Measurements from ENCODE around the gene NEK9.
"Not testable (repeated sequence)": the region's sequence is repeated elsewhere in the genome, so short reads cannot be mapped to it uniquely, and the experiment has no call there.

The NEK9 gene

GRCh38 chr14:75141967-75142366 is 15.1 kb upstream of the NEK9 start:
- Histone ChIP-seq H3K9me3 (ENCODE audit: control insufficient read depth, insufficient read depth, low read length) (no peaks in the 10 kb centered on the region), H3K4me3 (ENCODE audit: low read depth, low read length) (no peak overlapping the region), H3K9ac (ENCODE audit: low read depth, low read length) (no peak overlapping the region), H3K4me1 (ENCODE audit: control insufficient read depth, insufficient read depth, low read length) (no peaks in the 10 kb centered on the region), H3K36me3 (ENCODE audit: control insufficient read depth, insufficient read depth, low read length) (peaks cover 2% of the 10 kb centered on the region), H3K27me3 (ENCODE audit: control insufficient read depth, insufficient read depth, low read length) (no peaks in the 10 kb centered on the region)

DNA sequence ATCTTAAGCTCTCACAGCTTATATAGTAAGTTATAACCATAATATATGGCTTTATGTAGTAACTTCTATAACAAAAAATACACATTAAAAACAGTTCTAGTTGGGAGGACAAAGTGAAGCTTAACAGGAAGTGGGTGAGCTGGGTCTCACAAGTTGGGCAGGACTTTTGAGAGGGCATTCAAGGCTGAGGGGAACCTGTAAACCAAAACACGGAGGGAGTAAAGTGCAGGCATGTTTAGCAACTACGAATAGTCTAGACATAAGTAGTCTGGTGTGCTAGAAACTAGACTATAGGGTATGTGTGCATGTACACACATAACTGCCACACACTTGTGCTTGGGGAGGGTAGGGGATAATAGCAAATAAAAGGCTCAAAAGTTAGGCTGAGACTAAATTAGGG is 14.2 kb upstream of the NEK9 start:
- H3K9me3 ChIP-seq (ENCODE audit: control insufficient read depth, insufficient read depth, low read length): no peaks in the 10 kb centered on the region
- no peak overlapping the region for H3K4me3 ChIP-seq (ENCODE audit: low read depth, low read length)
- no peaks in the 10 kb centered on the region for H3K27me3 ChIP-seq (ENCODE audit: control insufficient read depth, insufficient read depth, low read length)
- H3K4me1 ChIP-seq (ENCODE audit: control insufficient read depth, insufficient read depth, low read length): no peaks in the 10 kb centered on the region
- H3K9ac ChIP-seq (ENCODE audit: low read depth, low read length): no peak overlapping the region
- peaks cover 2% of the 10 kb centered on the region for H3K36me3 ChIP-seq (ENCODE audit: control insufficient read depth, insufficient read depth, low read length)

DNA sequence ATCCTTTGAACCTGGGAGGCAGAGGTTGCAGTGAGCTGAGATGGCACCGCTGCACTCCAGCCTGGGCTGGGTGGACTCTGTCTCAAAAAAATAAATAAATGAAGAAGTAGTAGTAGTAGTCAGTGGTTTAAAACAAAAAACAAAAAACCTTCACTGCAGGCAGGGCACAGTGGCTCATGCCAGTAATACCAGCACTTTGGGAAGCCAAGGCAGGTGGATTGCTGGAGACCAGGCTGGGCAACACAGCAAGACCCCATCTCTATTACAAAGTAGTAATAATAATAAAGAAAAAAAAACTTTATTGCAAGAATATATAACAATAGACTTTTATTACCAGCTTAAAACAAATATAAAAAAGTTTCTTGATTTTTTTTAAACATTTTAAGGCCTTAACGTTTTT is 13.8 kb upstream of the NEK9 start:
- Histone ChIP-seq H3K36me3 (ENCODE audit: control insufficient read depth, insufficient read depth, low read length) (peaks cover 3% of the 10 kb centered on the region), H3K27me3 (ENCODE audit: control insufficient read depth, insufficient read depth, low read length) (no peaks in the 10 kb centered on the region), H3K9ac (ENCODE audit: low read depth, low read length) (no peak overlapping the region), H3K9me3 (ENCODE audit: control insufficient read depth, insufficient read depth, low read length) (no peaks in the 10 kb centered on the region), H3K4me3 (ENCODE audit: low read depth, low read length) (no peak overlapping the region), H3K4me1 (ENCODE audit: control insufficient read depth, insufficient read depth, low read length) (no peaks in the 10 kb centered on the region)

GRCh38 chr14:75139185-75139584 is 12.3 kb upstream of the NEK9 start:
- Histone ChIP-seq H3K36me3 (ENCODE audit: control insufficient read depth, insufficient read depth, low read length) (peaks cover 8% of the 10 kb centered on the region), H3K9me3 (ENCODE audit: control insufficient read depth, insufficient read depth, low read length) (no peaks in the 10 kb centered on the region), H3K27me3 (ENCODE audit: control insufficient read depth, insufficient read depth, low read length) (no peaks in the 10 kb centered on the region), H3K4me1 (ENCODE audit: control insufficient read depth, insufficient read depth, low read length) (no peaks in the 10 kb centered on the region), H3K9ac (ENCODE audit: low read depth, low read length) (no peak overlapping the region), H3K4me3 (ENCODE audit: low read depth, low read length) (no peak overlapping the region)

DNA sequence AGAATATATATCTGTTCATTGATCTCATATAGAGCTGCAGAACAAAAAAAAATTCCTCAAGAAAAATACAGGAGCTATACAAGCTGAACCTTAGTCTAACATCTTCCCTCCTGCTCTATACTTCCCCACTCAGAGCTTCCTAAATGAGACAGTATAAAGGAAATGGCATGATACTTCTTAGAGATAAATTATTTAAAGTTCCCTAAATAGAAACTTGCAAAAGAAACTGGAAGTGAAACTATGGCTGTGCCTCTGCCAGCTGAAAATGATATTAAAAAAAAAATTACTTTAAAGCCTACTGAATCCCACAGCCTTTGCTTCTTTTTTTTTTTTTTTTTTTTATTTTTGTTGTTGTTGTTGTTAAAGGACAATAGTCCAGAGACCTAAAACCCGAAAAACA is 11.6 kb upstream of the NEK9 start:
- Histone ChIP-seq H3K36me3 (ENCODE audit: control insufficient read depth, insufficient read depth, low read length) (peaks cover 12% of the 10 kb centered on the region), H3K27me3 (ENCODE audit: control insufficient read depth, insufficient read depth, low read length) (no peaks in the 10 kb centered on the region), H3K4me1 (ENCODE audit: control insufficient read depth, insufficient read depth, low read length) (no peaks in the 10 kb centered on the region), H3K9ac (ENCODE audit: low read depth, low read length) (no peak overlapping the region), H3K9me3 (ENCODE audit: control insufficient read depth, insufficient read depth, low read length) (no peaks in the 10 kb centered on the region), H3K4me3 (ENCODE audit: low read depth, low read length) (no peak overlapping the region)

DNA sequence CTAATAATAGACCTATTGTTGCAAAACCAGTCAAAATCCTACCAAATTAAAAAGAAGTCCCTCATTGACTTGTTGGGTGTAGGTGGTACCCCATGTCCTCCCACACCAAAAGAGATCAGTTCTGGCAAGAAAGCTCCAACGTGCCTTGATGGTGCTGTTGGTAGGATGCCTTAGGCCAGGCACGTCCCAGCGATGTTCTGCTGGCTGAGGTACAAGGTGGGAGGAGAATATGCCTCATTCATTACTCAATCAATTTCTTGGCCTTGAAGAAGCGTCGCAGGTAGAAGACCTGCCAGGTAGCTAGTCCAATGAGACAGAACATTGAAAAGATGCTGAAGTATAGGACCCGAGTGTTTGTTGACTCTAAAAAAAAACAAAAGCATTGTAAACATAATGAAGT is 7.8 kb upstream of the NEK9 start:
- Histone ChIP-seq H3K9ac (ENCODE audit: low read depth, low read length) (no peak overlapping the region), H3K9me3 (ENCODE audit: control insufficient read depth, insufficient read depth, low read length) (no peaks in the 10 kb centered on the region), H3K36me3 (ENCODE audit: control insufficient read depth, insufficient read depth, low read length) (peaks cover 12% of the 10 kb centered on the region), H3K4me3 (ENCODE audit: low read depth, low read length) (no peak overlapping the region), H3K27me3 (ENCODE audit: control insufficient read depth, insufficient read depth, low read length) (no peaks in the 10 kb centered on the region), H3K4me1 (ENCODE audit: control insufficient read depth, insufficient read depth, low read length) (no peaks in the 10 kb centered on the region)

- H3K36me3 ChIP-seq (ENCODE audit: control insufficient read depth, insufficient read depth, low read length): peaks cover 12% of the 10 kb centered on the region
- no peak overlapping the region for H3K9ac ChIP-seq (ENCODE audit: low read depth, low read length)
- no peaks in the 10 kb centered on the region for H3K4me1 ChIP-seq (ENCODE audit: control insufficient read depth, insufficient read depth, low read length)
- no peaks in the 10 kb centered on the region for H3K27me3 ChIP-seq (ENCODE audit: control insufficient read depth, insufficient read depth, low read length)
- H3K9me3 ChIP-seq (ENCODE audit: control insufficient read depth, insufficient read depth, low read length): no peaks in the 10 kb centered on the region
- H3K4me3 ChIP-seq (ENCODE audit: low read depth, low read length): no peak overlapping the region
These were observed 6.7 kb upstream of the NEK9 start for GRCh38 chr14:75133597-75133996.

DNA sequence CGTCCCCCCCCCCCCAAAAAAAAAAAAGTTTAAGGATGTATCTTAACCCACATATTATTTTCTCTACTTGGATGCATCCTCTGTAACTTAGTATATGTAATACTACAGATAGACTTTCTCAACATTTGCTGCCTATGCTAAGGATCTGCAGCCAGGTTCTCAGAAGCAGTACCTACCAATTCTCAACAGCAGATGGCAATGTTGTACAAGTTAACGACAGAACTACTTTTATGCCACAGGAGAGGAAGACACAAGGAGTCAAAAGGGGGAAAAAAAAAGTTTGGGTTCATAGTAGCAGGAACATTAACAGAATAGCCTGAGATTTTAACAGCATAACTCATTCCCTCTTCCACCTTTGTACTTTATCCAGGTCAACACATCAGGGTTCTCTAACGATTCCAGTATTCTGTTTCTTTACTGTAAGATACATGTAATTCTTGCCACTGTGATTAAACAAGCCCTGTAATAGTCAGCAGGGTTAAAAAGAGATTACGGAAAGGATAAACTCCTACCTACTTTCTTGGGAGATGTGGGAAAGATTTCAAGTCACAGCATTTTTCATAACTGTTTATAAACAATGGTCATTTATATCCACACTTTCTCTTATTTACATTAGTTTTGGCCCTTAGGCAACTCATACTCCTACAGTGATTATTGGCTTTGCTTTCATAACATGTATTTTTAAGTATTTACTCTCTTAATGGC is 5.7 kb upstream of the NEK9 start:
- Histone ChIP-seq H3K9me3 (ENCODE audit: control insufficient read depth, insufficient read depth, low read length) (no peaks in the 10 kb centered on the region), H3K4me3 (ENCODE audit: low read depth, low read length) (no peak overlapping the region), H3K4me1 (ENCODE audit: control insufficient read depth, insufficient read depth, low read length) (peaks cover 4% of the 10 kb centered on the region), H3K9ac (ENCODE audit: low read depth, low read length) (no peak overlapping the region), H3K27me3 (ENCODE audit: control insufficient read depth, insufficient read depth, low read length) (no peaks in the 10 kb centered on the region), H3K36me3 (ENCODE audit: control insufficient read depth, insufficient read depth, low read length) (peaks cover 12% of the 10 kb centered on the region)

DNA sequence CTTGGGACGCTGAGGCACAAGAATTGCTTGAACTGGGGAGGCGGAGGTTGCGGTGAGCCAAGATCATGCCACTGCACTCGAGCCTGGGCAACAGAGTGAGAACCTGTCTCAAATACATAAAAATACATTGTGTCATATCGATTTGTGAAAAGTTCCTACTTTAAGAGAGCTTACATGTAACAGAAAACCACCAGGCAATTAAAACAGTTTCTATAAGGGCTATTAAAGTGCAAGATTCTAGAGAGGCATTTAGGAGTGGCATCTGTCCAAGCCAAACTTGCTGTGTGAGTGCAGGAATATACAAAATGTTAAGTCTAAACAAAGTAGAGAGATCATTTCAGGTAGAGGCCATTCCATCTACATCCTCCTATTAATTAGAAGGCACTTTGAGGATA is 1.7 kb upstream of the NEK9 start:
- Histone ChIP-seq H3K9ac (ENCODE audit: low read depth, low read length) (no peak overlapping the region), H3K9me3 (ENCODE audit: control insufficient read depth, insufficient read depth, low read length) (no peaks in the 10 kb centered on the region), H3K4me1 (ENCODE audit: control insufficient read depth, insufficient read depth, low read length) (peaks cover 4% of the 10 kb centered on the region), H3K36me3 (ENCODE audit: control insufficient read depth, insufficient read depth, low read length) (peaks cover 4% of the 10 kb centered on the region), H3K27me3 (ENCODE audit: control insufficient read depth, insufficient read depth, low read length) (no peaks in the 10 kb centered on the region), H3K4me3 (ENCODE audit: low read depth, low read length) (no peak overlapping the region)

DNA sequence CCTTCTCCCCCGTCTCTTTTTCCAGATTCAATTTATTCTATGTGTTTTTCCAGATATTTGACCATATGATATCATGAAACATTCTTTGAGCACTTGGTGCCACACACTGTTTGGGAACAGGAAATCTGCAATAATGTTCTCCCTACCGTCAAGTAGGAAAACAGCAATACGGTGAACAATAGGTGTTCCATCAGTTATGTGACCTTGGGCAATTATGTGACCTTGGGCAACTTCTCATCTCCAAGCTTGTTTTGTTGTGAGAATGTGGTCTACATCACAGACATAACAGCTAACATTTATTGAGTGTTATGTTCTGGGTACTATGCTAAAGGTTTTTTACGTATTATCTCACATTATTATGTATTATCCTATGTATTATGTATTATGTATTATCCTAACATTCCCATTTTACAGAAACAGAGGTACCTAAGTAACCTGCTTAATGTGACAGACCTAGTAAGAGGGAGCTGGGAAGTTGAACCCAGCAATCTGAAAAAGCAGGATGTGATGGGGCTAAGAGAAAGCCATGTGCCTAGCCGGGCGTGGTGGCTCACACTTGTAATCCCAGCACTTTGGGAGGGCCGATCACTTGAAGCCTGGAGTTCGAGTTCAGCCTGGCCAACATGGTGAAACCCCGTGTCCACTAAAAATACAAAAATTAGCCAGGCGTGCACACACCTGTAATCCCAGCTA is 1.2 kb upstream of the NEK9 start:
- Histone ChIP-seq H3K9ac (ENCODE audit: low read depth, low read length) (no peak overlapping the region), H3K27me3 (ENCODE audit: control insufficient read depth, insufficient read depth, low read length) (no peaks in the 10 kb centered on the region), H3K4me1 (ENCODE audit: control insufficient read depth, insufficient read depth, low read length) (peaks cover 4% of the 10 kb centered on the region), H3K4me3 (ENCODE audit: low read depth, low read length) (peak overlapping the region; percentile 90), H3K36me3 (ENCODE audit: control insufficient read depth, insufficient read depth, low read length) (peaks cover 4% of the 10 kb centered on the region), H3K9me3 (ENCODE audit: control insufficient read depth, insufficient read depth, low read length) (no peaks in the 10 kb centered on the region)

- H3K36me3 ChIP-seq (ENCODE audit: control insufficient read depth, insufficient read depth, low read length): not testable (repeated sequence)
- H3K9ac ChIP-seq (ENCODE audit: low read depth, low read length): peak overlapping the region; percentile 92
These were observed 599 bp upstream of the NEK9 start for GRCh38 chr14:75127474-75127820.

GRCh38 chr14:75126121-75126544 is 715 bp downstream of the NEK9 start:
- Histone ChIP-seq H3K4me1 (ENCODE audit: control insufficient read depth, insufficient read depth, low read length) (peaks cover 4% of the 10 kb centered on the region), H3K9me3 (ENCODE audit: control insufficient read depth, insufficient read depth, low read length) (no peaks in the 10 kb centered on the region), H3K4me3 (ENCODE audit: low read depth, low read length) (peak overlapping the region; percentile 90), H3K9ac (ENCODE audit: low read depth, low read length) (peak overlapping the region; percentile 92), H3K27me3 (ENCODE audit: control insufficient read depth, insufficient read depth, low read length) (no peaks in the 10 kb centered on the region), H3K36me3 (ENCODE audit: control insufficient read depth, insufficient read depth, low read length) (peaks cover 4% of the 10 kb centered on the region)

More at GRCh38 chr14:75127474-75127820, 599 bp upstream of the NEK9 start:
- H3K9me3 ChIP-seq (ENCODE audit: control insufficient read depth, insufficient read depth, low read length); H3K4me1 ChIP-seq (ENCODE audit: control insufficient read depth, insufficient read depth, low read length); H3K27me3 ChIP-seq (ENCODE audit: control insufficient read depth, insufficient read depth, low read length): not testable (repeated sequence)
- H3K4me3 ChIP-seq (ENCODE audit: low read depth, low read length): peak overlapping the region; percentile 90
